HepG2 (cell line): ENCODE results near the gene PCGF6. TPM values are rescaled to one million over a fixed set of nuclear protein-coding genes. Genes with fewer than 3 reads are reported as not detected.
A peak's percentile ranks its signal among the peaks of the same experiment; 100 is the strongest.

ENCODE experiments used
- DBP ChIP-seq: sonication (generic); formaldehyde crosslinking; IDR thresholded peaks from 2 replicates; pipeline ENCODE4 v1.4.0; 2020; ENCODE audit warnings: missing genetic modification reagents; ENCODE audit errors: not compliant biosample characterization
- ETS1 ChIP-seq: sonication (generic); formaldehyde crosslinking; IDR thresholded peaks from 2 replicates; pipeline ENCODE4 v1.4.0; 2020; ENCODE audit warnings: missing genetic modification reagents
- IRF9 ChIP-seq: sonication (generic); formaldehyde crosslinking; IDR thresholded peaks from 2 replicates; pipeline ENCODE4 v1.8.0; 2022; ENCODE audit warnings: missing genetic modification reagents, mild to moderate bottlenecking, borderline replicate concordance
- KDM5B ChIP-seq: sonication (generic); formaldehyde crosslinking; IDR thresholded peaks from 2 replicates; pipeline ENCODE4 v1.4.0; 2020; ENCODE audit warnings: missing genetic modification reagents, mild to moderate bottlenecking, borderline replicate concordance
- KLF9 ChIP-seq: IDR thresholded peaks from 2 replicates; pipeline ENCODE4 v1.6.1; 2016; ENCODE audit warnings: low read depth
- NCOR1 ChIP-seq: fragments of 200-600 bp; sonication (generic); IDR thresholded peaks from 2 replicates; pipeline ENCODE4 v1.7.0; 2017; ENCODE audit warnings: antibody characterized with exemption, low read length, borderline replicate concordance
- NFYB ChIP-seq: sonication (generic); formaldehyde crosslinking; IDR thresholded peaks from 2 replicates; pipeline ENCODE4 v1.4.0; 2020; ENCODE audit warnings: missing genetic modification reagents
- RFXANK ChIP-seq: IDR thresholded peaks from 2 replicates; pipeline ENCODE4 v1.6.1; 2016
- SP4 ChIP-seq: sonication (generic); formaldehyde crosslinking; IDR thresholded peaks from 2 replicates; pipeline ENCODE4 v1.8.1; 2023; ENCODE audit warnings: mild to moderate bottlenecking, missing genetic modification reagents
- TCF7L2 ChIP-seq: IDR thresholded peaks from 2 replicates; pipeline ENCODE4 v1.6.1; 2011; ENCODE audit warnings: mild to moderate bottlenecking, low read depth, low read length, moderate library complexity
- ZC3H4 ChIP-seq: sonication (generic); formaldehyde crosslinking; IDR thresholded peaks from 2 replicates; pipeline ENCODE4 v1.4.0; 2020; ENCODE audit warnings: missing genetic modification reagents, borderline replicate concordance
- ZFP36L2 ChIP-seq: sonication (generic); formaldehyde crosslinking; IDR thresholded peaks from 2 replicates; pipeline ENCODE4 v1.4.0; 2020; ENCODE audit warnings: missing genetic modification reagents
- ZNF333 ChIP-seq: sonication (generic); formaldehyde crosslinking; IDR thresholded peaks from 2 replicates; pipeline ENCODE4 v1.4.0; 2020; ENCODE audit warnings: mild to moderate bottlenecking, missing genetic modification reagents, borderline replicate concordance
- ZNF343 ChIP-seq: sonication (generic); formaldehyde crosslinking; IDR thresholded peaks from 2 replicates; pipeline ENCODE4 v1.4.0; 2020; ENCODE audit warnings: mild to moderate bottlenecking, missing genetic modification reagents
- ZNF670 ChIP-seq: sonication (generic); formaldehyde crosslinking; IDR thresholded peaks from 2 replicates; pipeline ENCODE4 v1.8.0; 2022; ENCODE audit warnings: mild to moderate bottlenecking, missing genetic modification reagents, borderline replicate concordance
- ZNF724P ChIP-seq: sonication (generic); formaldehyde crosslinking; IDR thresholded peaks from 2 replicates; pipeline ENCODE4 v1.8.0; 2022; ENCODE audit warnings: missing genetic modification reagents, borderline replicate concordance
- ZNF788 ChIP-seq: sonication (generic); formaldehyde crosslinking; IDR thresholded peaks from 2 replicates; pipeline ENCODE4 v1.5.0; 2020; ENCODE audit warnings: mild to moderate bottlenecking, missing genetic modification reagents, borderline replicate concordance
- polyA plus RNA-seq, 8 experiments: library from polyadenylated mRNA; depleted of rRNA in 3 of 8; stranded (reverse) in 7 of 8; unstranded in 1 of 8; fragments of >200 nt; fragmentation: Illumina TruSeq in 4 of 8; extraction: Trizol in 4 of 8; gene quantifications; 2 replicates each; pipeline versions ENCODE4 v1.2.1 to v1.2.3, GENCODE V29; 2011 to 2016; ENCODE audit warnings: low read depth in 4 of 8, missing spikeins in 1 of 8, mixed read lengths in 1 of 8; ENCODE audit not compliant: insufficient read depth in 1 of 8
- total RNA-seq, 5 experiments: library from RNA; depleted of rRNA; stranded (reverse); fragments of >200 nt; fragmentation: Illumina TruSeq; extraction: Trizol; gene quantifications; 2 replicates each; pipeline ENCODE4 v1.2.3, GENCODE V29; 2016; ENCODE audit warnings: low read depth in 1 of 5
- TF ChIP-seq, protein P1 (sequence below), 2 experiments: sonication (generic) in 1 of 2; formaldehyde crosslinking in 1 of 2; IDR thresholded peaks; 2 replicates each; pipeline versions ENCODE4 v1.6.1 to v1.9.0; 2014 to 2022; ENCODE audit warnings: antibody characterized with exemption in 1 of 2, borderline replicate concordance in 1 of 2, inconsistent platforms in 1 of 2, low read depth in 1 of 2, missing genetic modification reagents in 1 of 2
- TF ChIP-seq, protein P2 (sequence below): sonication (generic); formaldehyde crosslinking; IDR thresholded peaks from 2 replicates; pipeline ENCODE4 v1.4.0; 2020; ENCODE audit warnings: mild to moderate bottlenecking, missing genetic modification reagents

PCGF6 gene
- total and polyA plus RNA-seq, 2 of the 13 experiments (the other 11 are each of a cell fraction or from before 2014, with no cell fraction given) = 5.2 to 19.4 TPM

DNA sequence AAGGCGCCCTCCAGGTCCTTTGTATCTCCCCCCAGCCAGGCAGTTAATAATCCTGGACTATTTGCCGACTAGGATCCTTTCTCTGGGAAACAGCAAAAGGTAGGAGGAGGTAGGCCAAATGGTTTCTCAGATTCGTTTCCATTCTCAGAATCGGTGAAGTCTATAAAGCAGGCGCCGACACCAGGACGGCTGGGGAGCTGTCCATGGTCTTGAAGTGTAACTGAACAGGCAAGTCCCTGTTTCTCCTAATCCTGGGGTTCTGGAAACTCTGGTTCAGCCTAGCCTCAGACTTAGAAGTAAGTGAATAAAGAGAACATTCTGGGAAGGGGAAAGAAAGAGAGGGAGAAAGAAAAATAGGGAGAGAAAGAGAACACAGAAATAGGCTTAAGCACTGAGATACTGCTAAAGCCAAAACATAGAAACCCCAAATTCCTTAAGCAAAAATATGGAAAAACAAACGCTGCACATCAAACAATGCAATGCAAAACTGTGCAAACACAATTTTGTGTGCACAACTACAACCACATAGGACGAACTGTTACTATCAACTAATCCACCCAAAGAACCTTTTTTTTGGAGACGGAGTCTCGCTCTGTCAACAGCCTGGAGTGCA is 85.1 kb downstream of the PCGF6 start (continued):
- TF ChIP-seq, protein P1, sequence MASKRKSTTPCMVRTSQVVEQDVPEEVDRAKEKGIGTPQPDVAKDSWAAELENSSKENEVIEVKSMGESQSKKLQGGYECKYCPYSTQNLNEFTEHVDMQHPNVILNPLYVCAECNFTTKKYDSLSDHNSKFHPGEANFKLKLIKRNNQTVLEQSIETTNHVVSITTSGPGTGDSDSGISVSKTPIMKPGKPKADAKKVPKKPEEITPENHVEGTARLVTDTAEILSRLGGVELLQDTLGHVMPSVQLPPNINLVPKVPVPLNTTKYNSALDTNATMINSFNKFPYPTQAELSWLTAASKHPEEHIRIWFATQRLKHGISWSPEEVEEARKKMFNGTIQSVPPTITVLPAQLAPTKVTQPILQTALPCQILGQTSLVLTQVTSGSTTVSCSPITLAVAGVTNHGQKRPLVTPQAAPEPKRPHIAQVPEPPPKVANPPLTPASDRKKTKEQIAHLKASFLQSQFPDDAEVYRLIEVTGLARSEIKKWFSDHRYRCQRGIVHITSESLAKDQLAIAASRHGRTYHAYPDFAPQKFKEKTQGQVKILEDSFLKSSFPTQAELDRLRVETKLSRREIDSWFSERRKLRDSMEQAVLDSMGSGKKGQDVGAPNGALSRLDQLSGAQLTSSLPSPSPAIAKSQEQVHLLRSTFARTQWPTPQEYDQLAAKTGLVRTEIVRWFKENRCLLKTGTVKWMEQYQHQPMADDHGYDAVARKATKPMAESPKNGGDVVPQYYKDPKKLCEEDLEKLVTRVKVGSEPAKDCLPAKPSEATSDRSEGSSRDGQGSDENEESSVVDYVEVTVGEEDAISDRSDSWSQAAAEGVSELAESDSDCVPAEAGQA (IDR thresholded peaks at IDR 0.05; ENCODE audit: low read depth) = no peak
- TF ChIP-seq, protein P1 (CRISPR knock-in tag; IDR thresholded peaks at IDR 0.05; ENCODE audit: borderline replicate concordance) = no peak
- TF ChIP-seq KDM5B (CRISPR knock-in tag) (no peak), SP4 (CRISPR knock-in tag) (no peak), TCF7L2 (no peak), ZNF670 (no peak), ZNF724P (no peak), ZNF333 (CRISPR knock-in tag) (no peak), KLF9 (peak; percentile 83; the same call in 1 of the 2 replicates), ZNF788 (CRISPR knock-in tag) (no peak), ZFP36L2 (CRISPR knock-in tag) (0 out of 2 replicates have a peak, but pooled peaks have one; percentile 59), ETS1 (no peak), DBP (CRISPR knock-in tag) (peak; percentile 90), RFXANK (peak; percentile 89; the same call in 1 of the 2 replicates), NCOR1 (no peak), ZNF343 (CRISPR knock-in tag) (no peak), ZC3H4 (CRISPR knock-in tag) (no peak), IRF9 (CRISPR knock-in tag) (no peak), NFYB (CRISPR knock-in tag) (0 out of 2 replicates have a peak, but pooled peaks have one; percentile 38)
- TF ChIP-seq, protein P2, sequence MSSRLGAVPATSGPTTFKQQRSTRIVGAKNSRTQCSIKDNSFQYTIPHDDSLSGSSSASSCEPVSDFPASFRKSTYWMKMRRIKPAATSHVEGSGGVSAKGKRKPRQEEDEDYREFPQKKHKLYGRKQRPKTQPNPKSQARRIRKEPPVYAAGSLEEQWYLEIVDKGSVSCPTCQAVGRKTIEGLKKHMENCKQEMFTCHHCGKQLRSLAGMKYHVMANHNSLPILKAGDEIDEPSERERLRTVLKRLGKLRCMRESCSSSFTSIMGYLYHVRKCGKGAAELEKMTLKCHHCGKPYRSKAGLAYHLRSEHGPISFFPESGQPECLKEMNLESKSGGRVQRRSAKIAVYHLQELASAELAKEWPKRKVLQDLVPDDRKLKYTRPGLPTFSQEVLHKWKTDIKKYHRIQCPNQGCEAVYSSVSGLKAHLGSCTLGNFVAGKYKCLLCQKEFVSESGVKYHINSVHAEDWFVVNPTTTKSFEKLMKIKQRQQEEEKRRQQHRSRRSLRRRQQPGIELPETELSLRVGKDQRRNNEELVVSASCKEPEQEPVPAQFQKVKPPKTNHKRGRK (CRISPR knock-in tag) = no peak
